Activated CD4-positive, alpha-beta memory T cell treated with anti-CD3 and anti-CD28 coated beads, Interleukin-2, amount 10 ng/mL, durations not matched to agents 7 days and 5 days (primary cell): ENCODE measurements around the gene BEGAIN. TPM values are rescaled to one million over a fixed set of nuclear protein-coding genes. Genes with fewer than 3 reads are reported as not detected.

Experiments
- CTCF ChIA-PET: fragments of 350-600 bp; sonication (Branson Sonifier 250); formaldehyde crosslinking; loops from one replicate; lab custom pipeline; 2021; ENCODE audit warnings: antibody characterized with exemption, inconsistent platforms; lab: Charles Lee
- POLR2A ChIA-PET: fragments of 350-600 bp; sonication (Branson Sonifier 250); formaldehyde crosslinking; loops from one replicate; lab custom pipeline; 2021; ENCODE audit warnings: antibody characterized with exemption; lab: Charles Lee
- DNase-seq: peaks from one replicate; pipeline ENCODE4 v3.0.0-alpha.2; 2020
- H3K27ac Mint-ChIP-seq: one replicate; pipeline ENCODE4 v1.8.0; 2021; ENCODE audit warnings: mild to moderate bottlenecking, mixed read lengths
- H3K27me3 Mint-ChIP-seq: one replicate; pipeline ENCODE4 v1.8.0; 2021; ENCODE audit warnings: mixed read lengths
- H3K36me3 Mint-ChIP-seq: one replicate; pipeline ENCODE4 v1.8.0; 2021; ENCODE audit warnings: low read depth, mixed read lengths
- H3K4me1 Mint-ChIP-seq: one replicate; pipeline ENCODE4 v1.8.0; 2021; ENCODE audit warnings: mixed read lengths
- H3K4me3 Mint-ChIP-seq: one replicate; pipeline ENCODE4 v1.8.0; 2021; ENCODE audit warnings: mild to moderate bottlenecking, mixed read lengths
- H3K9me3 Mint-ChIP-seq: one replicate; pipeline ENCODE4 v1.8.0; 2021; ENCODE audit warnings: mixed read lengths
- total RNA-seq, 2 experiments: library from RNA; stranded (reverse); gene quantifications; one replicate each; pipeline ENCODE4 v1.2.3, GENCODE V29; 2021

The BEGAIN gene
- total RNA-seq, 2 experiments from 2014 or later = 2.7 to 3.1 TPM

DNA sequence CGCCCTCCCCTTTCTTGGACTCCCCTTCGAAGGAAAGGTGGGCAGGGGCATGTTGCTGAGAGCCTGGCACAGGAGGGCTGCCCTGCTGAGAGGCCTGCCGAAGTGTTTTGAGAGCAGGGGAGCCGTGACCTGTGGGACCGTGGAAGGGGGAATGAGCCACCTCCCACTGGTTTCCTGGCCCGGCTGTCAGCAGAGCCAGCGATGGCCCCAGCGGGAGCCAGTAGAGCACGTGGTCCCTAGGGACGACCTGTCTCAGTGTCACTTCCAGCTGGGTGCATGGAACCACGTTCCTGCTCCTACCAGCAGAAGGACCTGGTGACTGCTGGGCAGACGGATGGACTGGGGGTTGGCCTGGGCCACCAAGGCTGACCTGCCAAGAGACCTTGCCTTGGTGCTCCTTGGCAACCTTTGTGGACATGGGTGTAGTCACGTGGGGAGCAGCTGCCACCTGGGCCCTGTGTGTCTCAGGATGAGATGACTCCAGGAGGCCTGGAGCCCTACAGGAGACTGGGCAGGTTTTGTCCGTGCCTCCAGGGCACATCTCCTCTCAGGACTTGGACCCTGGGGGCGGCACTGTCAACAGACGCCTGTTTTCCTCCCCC lies 34.6 kb downstream of the BEGAIN start:
- ChIA-PET POLR2A (no interaction called here), CTCF (no interaction called here)
- Mint-ChIP-seq H3K9me3 (no peaks in the 10 kb centered on the region), H3K27me3 (no peaks in the 10 kb centered on the region), H3K27ac (no peak overlapping the region), H3K4me1 (peaks cover 21% of the 10 kb centered on the region), H3K4me3 (no peak overlapping the region), H3K36me3 (no peaks in the 10 kb centered on the region)
- DNase-seq = no peak

DNA sequence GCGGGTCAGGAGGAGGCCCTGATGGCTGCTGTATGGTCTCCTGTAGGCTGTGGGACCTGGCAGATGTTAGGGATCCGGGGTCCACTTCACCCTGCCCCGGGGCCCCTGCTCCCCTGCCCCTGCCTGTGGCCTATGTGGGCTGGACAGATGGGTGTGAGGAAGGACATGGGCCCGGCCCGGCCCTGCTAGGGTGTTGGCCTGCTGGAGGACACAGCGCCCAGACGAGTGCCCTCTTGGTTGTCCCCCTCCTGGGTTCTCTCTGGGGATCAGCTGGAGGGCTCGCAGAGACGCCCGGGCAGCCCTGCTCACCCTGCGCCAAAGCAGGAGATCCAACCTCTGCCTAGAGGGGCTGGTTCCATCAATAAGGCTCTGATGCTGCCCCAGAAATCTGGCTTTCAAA lies 36.2 kb downstream of the BEGAIN start:
- no peak for DNase-seq
- H3K36me3 Mint-ChIP-seq = no peaks in the 10 kb centered on the region
- no peak overlapping the region for H3K4me3 Mint-ChIP-seq
- CTCF ChIA-PET = interaction anchor here (1.0 kb wide), 1 partner anchor 95 kb away, joined by 3 read pairs; no protein-coding TSS in a partner anchor
- H3K27me3 Mint-ChIP-seq = no peaks in the 10 kb centered on the region
- POLR2A ChIA-PET = no interaction called here
- H3K27ac Mint-ChIP-seq = no peak overlapping the region
- H3K4me1 Mint-ChIP-seq = peaks cover 33% of the 10 kb centered on the region
- no peaks in the 10 kb centered on the region for H3K9me3 Mint-ChIP-seq

DNA sequence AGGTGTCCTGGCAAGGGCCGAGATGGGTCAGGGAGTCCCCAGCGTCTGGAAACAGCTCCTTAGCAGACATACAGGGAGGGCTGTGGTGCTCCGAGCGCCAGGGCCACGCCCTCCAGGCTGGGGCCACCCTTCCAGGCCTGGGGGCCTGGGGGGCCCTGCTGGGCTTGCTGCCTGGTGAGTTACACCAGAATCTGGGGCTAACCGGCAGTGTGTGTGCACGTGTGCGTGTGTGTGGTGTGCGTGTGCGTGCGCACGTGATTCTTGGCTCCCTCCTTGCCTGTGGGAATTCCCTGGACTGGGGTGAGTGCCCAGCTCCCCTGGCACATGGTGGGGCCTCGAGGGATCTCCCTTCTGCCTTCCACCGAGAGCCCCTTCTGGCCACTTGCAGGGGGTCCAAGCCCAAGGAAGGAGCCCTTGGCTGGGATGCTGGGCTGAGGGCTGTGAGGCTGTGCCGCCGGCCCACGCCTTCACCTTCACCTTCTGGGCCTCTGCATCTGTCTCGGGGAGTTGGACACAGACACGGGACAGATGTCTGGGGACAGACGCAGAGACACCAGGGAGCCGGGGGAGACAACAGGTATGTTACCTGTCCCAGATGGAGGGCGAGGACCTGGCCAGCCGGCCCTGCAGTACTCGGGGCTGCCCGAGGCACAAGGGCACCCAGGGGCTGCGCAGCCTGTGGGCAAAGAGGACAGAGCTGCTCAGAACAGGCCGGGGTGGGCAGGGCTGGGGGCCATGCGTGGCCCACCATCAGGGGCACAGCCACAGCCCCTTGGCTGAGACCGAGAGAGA lies 37.2 kb downstream of the BEGAIN start:
- H3K9me3 Mint-ChIP-seq = no peaks in the 10 kb centered on the region
- H3K27me3 Mint-ChIP-seq = no peaks in the 10 kb centered on the region
- H3K36me3 Mint-ChIP-seq = no peaks in the 10 kb centered on the region
- H3K27ac Mint-ChIP-seq = no peak overlapping the region
- no peak for DNase-seq
- peaks cover 41% of the 10 kb centered on the region for H3K4me1 Mint-ChIP-seq
- ChIA-PET CTCF (interaction anchor here (1.0 kb wide), 1 partner anchor 96 kb away, joined by 3 read pairs; no protein-coding TSS in a partner anchor), POLR2A (no interaction called here)
- no peak overlapping the region for H3K4me3 Mint-ChIP-seq

GRCh38 chr14:100548939-100549338 lies 38.3 kb downstream of the BEGAIN start:
- POLR2A ChIA-PET = no interaction called here
- Mint-ChIP-seq H3K4me3 (no peak overlapping the region), H3K27ac (no peak overlapping the region), H3K27me3 (no peaks in the 10 kb centered on the region), H3K4me1 (peaks cover 38% of the 10 kb centered on the region), H3K9me3 (no peaks in the 10 kb centered on the region), H3K36me3 (no peaks in the 10 kb centered on the region)
- no peak for DNase-seq
- CTCF ChIA-PET = interaction anchor here (1.8 kb wide), 1 partner anchor 96 kb away, joined by 9 read pairs; no protein-coding TSS in a partner anchor

- ChIA-PET POLR2A (no interaction called here), CTCF (interaction anchor here (1.7 to 1.8 kb wide), 2 partner anchors 97 to 105 kb away, joined by 6 to 9 read pairs; no protein-coding TSS in a partner anchor)
- Mint-ChIP-seq H3K27ac (peak overlapping the region; percentile 79), H3K9me3 (no peaks in the 10 kb centered on the region), H3K27me3 (no peaks in the 10 kb centered on the region), H3K4me1 (peaks cover 38% of the 10 kb centered on the region), H3K4me3 (peak overlapping the region; percentile 24), H3K36me3 (no peaks in the 10 kb centered on the region)
- DNase-seq = no peak
Observed at GRCh38 chr14:100548295-100548655, 38.9 kb downstream of the BEGAIN start.

- H3K36me3 Mint-ChIP-seq = no peaks in the 10 kb centered on the region
- ChIA-PET POLR2A (no interaction called here), CTCF (interaction anchor here (1.7 to 1.8 kb wide), 2 partner anchors 98 to 105 kb away, joined by 6 to 9 read pairs; no protein-coding TSS in a partner anchor)
- no peaks in the 10 kb centered on the region for H3K27me3 Mint-ChIP-seq
- peak; percentile 52 for DNase-seq
- H3K27ac Mint-ChIP-seq = peak overlapping the region; percentile 79
- no peaks in the 10 kb centered on the region for H3K9me3 Mint-ChIP-seq
- H3K4me3 Mint-ChIP-seq = peak overlapping the region; percentile 73
- H3K4me1 Mint-ChIP-seq = peaks cover 38% of the 10 kb centered on the region
Observed at GRCh38 chr14:100547633-100548294, 39.5 kb downstream of the BEGAIN start.

DNA sequence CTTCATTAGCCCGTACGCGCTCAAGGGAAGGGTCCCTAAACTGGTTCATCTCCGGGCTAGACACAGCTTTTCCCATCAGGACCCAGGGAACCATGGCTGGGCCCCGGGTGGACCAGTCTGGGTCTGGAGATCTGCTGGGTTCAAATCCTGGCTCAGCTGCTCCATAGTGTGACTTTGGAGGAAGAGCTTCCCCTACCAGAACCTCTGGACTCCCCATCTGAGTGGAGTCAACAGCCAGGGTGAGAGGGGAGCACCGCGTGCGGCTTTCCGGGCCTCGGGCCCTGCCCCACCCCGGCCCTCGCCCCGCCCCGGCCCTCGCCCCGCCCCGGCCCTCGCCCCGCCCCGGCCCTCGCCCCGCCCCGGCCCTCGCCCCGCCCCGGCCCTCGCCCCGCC lies 41.2 kb downstream of the BEGAIN start:
- Mint-ChIP-seq H3K27me3 (no peaks in the 10 kb centered on the region), H3K4me1 (peaks cover 38% of the 10 kb centered on the region), H3K27ac (peak overlapping the region; percentile 31), H3K4me3 (no peak overlapping the region), H3K9me3 (no peaks in the 10 kb centered on the region), H3K36me3 (no peaks in the 10 kb centered on the region)
- CTCF ChIA-PET = interaction anchor here (0.7 to 2.1 kb wide), 9 partner anchors 10 to 1280 kb away, joined by 3 to 17 read pairs (median 3); no protein-coding TSS in a partner anchor
- DNase-seq = no peak
- POLR2A ChIA-PET = interaction anchor here (0.7 to 2.8 kb wide), 7 partner anchors 10 to 171 kb away, joined by 3 to 14 read pairs (median 4); a partner anchor contains a TSS

DNA sequence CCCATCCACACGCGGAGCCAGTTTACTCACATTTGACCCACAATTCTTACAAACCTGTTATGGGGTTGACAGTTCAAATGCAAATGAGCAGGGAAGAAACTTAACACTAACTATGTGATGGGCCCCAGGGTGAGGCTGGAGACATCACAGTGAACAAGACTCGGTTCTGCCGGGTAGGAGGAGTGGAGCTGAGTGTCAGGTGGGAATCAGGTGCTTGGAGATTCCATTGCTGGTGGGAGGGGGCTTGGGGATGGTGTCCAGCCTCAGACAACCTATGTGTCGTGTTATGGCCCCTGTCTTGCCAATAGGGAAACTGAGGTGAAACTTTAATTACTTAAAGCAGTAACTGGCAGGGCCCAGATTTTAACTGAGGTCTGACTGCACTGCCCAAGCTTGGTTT lies 41.9 kb downstream of the BEGAIN start:
- Mint-ChIP-seq H3K9me3 (no peaks in the 10 kb centered on the region), H3K27ac (no peak overlapping the region), H3K4me1 (peaks cover 38% of the 10 kb centered on the region), H3K4me3 (no peak overlapping the region), H3K27me3 (no peaks in the 10 kb centered on the region), H3K36me3 (no peaks in the 10 kb centered on the region)
- no peak for DNase-seq
- POLR2A ChIA-PET = interaction anchor here (1.0 to 2.8 kb wide), 5 partner anchors 10 to 170 kb away, joined by 3 to 14 read pairs (median 4); a partner anchor contains a TSS
- CTCF ChIA-PET = interaction anchor here (0.8 to 2.1 kb wide), 4 partner anchors 58 to 160 kb away, joined by 3 to 17 read pairs (median 8); no protein-coding TSS in a partner anchor

GRCh38 chr14:100544506-100545141 lies 42.6 kb downstream of the BEGAIN start:
- H3K27me3 Mint-ChIP-seq = no peaks in the 10 kb centered on the region
- DNase-seq = no peak
- CTCF ChIA-PET = interaction anchor here (0.8 to 1.2 kb wide), 2 partner anchors 101 kb away, joined by 5 to 8 read pairs; no protein-coding TSS in a partner anchor
- H3K36me3 Mint-ChIP-seq = no peaks in the 10 kb centered on the region
- H3K9me3 Mint-ChIP-seq = no peaks in the 10 kb centered on the region
- POLR2A ChIA-PET = interaction anchor here (2.8 kb wide), 1 partner anchor 100 kb away, joined by 14 read pairs; no protein-coding TSS in a partner anchor
- no peak overlapping the region for H3K4me3 Mint-ChIP-seq
- H3K27ac Mint-ChIP-seq = no peak overlapping the region
- peaks cover 38% of the 10 kb centered on the region for H3K4me1 Mint-ChIP-seq

DNA sequence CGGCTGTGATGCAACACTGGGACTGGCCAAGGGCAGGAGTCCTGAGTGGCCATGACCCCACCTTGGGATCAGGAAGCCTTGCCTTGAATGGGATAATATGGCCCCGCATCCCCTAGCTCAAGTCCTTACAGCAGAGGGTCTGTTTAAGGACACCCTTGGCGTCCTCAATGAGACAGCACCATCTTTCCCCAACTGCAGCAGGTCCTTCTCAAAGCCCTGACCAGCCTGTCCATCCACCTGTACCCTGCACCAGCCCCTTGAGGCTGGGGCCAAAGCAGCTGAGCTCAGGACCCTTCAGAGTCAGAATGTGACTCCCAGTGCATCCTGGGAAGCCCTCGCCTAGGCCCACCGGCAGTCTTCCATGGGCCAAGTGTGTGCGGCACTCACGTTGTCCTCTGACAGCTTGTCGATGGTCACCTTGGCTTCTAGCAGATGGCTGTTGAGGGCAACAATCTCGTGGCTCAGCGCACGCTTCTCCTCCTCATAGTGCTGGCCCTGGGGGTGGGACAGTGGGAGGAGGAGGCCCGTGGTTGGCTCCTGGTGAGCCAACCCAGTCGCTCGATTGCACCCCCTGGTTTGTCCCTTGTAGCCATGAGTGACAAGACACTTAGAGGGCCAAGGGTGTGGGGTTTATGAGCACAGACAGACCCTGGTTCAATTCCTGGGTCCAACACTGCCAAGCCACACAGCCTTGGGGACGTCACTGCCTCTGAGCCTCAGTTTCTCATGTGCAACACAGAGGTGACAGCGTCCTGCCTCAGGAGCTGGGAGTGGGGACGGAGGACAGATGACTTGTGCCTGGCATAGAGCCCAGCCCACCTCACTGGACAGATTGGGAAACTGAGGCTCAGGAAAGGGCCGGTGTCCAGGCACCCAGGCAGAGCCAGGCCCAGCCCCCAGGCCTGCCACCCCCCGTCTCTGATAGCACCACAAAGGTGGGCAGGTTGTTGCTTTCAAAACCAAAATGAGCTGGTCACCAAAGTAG lies 43.5 kb downstream of the BEGAIN start:
- Mint-ChIP-seq H3K27me3 (no peaks in the 10 kb centered on the region), H3K27ac (no peak overlapping the region), H3K9me3 (no peaks in the 10 kb centered on the region), H3K36me3 (no peaks in the 10 kb centered on the region), H3K4me3 (no peak overlapping the region), H3K4me1 (peaks cover 31% of the 10 kb centered on the region)
- ChIA-PET CTCF (interaction anchor here (1.2 kb wide), 1 partner anchor 102 kb away, joined by 5 read pairs; no protein-coding TSS in a partner anchor), POLR2A (interaction anchor here (2.8 kb wide), 1 partner anchor 101 kb away, joined by 14 read pairs; no protein-coding TSS in a partner anchor)
- DNase-seq = no peak

DNA sequence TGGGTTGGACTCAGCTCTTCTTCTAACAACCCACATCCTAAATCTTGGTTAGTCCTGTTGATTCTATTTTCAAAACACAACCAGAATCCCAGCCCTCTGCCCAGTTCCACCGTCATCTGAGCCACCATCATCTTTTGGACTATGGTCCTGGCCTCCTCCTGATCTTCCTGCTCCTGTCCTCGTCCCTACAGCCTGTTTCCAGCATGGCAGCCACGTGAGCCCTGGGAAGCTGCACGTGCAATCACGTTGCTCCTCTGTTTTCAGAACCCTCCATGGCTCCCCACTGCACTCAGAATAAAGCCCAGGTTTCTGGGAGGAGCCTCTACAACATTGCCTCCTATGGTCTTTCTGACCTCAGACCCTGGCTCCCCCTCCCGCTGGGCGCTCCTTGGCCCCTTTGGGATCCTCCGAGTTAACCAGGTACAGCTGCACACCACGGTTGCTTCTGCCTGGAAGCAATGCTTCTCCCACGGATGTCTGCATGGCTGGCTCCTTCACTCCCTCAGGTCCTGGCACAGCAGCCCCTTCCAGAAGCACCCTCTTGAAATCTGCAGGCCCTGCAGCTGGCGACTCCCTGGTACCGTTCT lies 44.5 kb downstream of the BEGAIN start:
- no peaks in the 10 kb centered on the region for H3K36me3 Mint-ChIP-seq
- no peak overlapping the region for H3K4me3 Mint-ChIP-seq
- no peaks in the 10 kb centered on the region for H3K9me3 Mint-ChIP-seq
- H3K27ac Mint-ChIP-seq = no peak overlapping the region
- CTCF ChIA-PET = no interaction called here
- POLR2A ChIA-PET = no interaction called here
- DNase-seq = no peak
- no peaks in the 10 kb centered on the region for H3K27me3 Mint-ChIP-seq
- peaks cover 22% of the 10 kb centered on the region for H3K4me1 Mint-ChIP-seq
